Measurements from ENCODE around the gene MCMBP.

GRCh38 chr10:119852822-119853221 lies 19.8 kb downstream of the MCMBP start:
- TF ChIP-seq EP300 (IDR thresholded peaks at IDR 0.05): no peak
- TF ChIP-seq, protein P1, sequence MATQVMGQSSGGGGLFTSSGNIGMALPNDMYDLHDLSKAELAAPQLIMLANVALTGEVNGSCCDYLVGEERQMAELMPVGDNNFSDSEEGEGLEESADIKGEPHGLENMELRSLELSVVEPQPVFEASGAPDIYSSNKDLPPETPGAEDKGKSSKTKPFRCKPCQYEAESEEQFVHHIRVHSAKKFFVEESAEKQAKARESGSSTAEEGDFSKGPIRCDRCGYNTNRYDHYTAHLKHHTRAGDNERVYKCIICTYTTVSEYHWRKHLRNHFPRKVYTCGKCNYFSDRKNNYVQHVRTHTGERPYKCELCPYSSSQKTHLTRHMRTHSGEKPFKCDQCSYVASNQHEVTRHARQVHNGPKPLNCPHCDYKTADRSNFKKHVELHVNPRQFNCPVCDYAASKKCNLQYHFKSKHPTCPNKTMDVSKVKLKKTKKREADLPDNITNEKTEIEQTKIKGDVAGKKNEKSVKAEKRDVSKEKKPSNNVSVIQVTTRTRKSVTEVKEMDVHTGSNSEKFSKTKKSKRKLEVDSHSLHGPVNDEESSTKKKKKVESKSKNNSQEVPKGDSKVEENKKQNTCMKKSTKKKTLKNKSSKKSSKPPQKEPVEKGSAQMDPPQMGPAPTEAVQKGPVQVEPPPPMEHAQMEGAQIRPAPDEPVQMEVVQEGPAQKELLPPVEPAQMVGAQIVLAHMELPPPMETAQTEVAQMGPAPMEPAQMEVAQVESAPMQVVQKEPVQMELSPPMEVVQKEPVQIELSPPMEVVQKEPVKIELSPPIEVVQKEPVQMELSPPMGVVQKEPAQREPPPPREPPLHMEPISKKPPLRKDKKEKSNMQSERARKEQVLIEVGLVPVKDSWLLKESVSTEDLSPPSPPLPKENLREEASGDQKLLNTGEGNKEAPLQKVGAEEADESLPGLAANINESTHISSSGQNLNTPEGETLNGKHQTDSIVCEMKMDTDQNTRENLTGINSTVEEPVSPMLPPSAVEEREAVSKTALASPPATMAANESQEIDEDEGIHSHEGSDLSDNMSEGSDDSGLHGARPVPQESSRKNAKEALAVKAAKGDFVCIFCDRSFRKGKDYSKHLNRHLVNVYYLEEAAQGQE (IDR thresholded peaks at IDR 0.05): no peak
